ENCODE data around the gene CAMK2N1.
"Not testable (repeated sequence)": the region's sequence is repeated elsewhere in the genome, so short reads cannot be mapped to it uniquely, and the experiment has no call there.

Gene CAMK2N1

GRCh38 chr1:20485527-20486456 is at the start of gene CAMK2N1:
CAMK2N1 (minus strand) TSS chr1:20486210; CDS start chr1:20485379, 831 bp downstream.
- no peak for DNase-seq

DNA sequence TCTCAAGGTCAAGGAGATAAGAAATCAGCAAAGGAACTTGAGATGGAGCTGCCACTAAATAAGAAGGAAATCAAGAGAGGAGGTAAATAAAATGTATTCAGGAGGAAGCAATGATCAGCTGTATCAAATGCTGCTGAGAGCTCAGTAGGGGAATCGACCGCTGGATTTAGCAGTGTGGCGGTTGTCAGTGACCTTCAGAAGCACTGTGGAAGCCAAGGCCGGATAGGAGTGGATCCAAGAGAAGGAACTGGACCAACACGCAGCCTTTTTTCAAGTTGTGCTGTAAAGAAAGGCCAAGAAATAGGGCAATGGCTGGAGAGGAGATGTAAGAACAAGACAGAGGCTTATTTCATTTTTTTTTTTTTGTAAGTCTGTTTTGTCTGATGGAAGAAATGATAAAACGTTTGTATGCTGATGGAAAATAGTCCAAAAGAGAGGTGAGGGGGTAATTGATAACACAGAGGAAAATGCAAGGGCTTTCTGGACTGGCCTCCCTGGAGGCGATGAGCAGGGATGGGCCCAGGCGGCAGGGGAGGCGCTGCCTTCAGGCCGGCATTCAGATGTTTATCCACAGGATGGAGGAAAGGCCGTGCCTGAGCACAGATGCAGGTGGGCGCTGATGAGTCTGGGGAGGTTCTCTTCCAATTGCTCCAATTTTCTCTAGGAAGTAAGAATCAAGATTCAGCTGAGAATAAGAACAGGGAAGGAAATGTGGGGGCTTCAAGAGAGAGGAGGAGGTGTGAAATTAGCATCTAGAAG is 48.8 kb upstream of the CAMK2N1 start:
- DNase-seq = no peak

GRCh38 chr1:20533635-20534034 is 47.6 kb upstream of the CAMK2N1 start:
- DNase-seq = no peak

DNA sequence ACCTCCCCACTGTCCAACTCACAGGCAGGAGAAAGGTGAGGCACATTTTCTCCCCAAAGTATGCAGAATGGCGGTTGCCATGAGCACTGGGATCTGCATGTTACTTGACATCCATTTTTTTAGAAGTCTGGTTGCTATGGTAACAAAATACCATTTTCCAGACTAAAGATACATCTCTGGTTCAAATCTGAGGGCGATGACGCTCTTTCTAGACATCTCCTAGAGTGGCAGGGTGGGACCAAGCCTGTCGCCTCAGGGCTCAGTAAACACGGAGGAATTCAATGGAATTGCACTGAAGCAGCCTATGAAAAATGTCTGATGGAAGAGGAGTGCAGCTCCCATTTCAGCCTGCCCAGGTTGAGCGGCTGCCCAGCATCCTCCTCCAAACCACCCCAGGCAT is 44.9 kb upstream of the CAMK2N1 start:
- no peak for DNase-seq

- no peak for DNase-seq
These were observed 44.3 kb upstream of the CAMK2N1 start for GRCh38 chr1:20530306-20530705.

GRCh38 chr1:20528221-20528620 is 42.2 kb upstream of the CAMK2N1 start:
- no peak for DNase-seq

- no peak for DNase-seq
These were observed 40.3 kb upstream of the CAMK2N1 start for GRCh38 chr1:20526267-20526666.

DNA sequence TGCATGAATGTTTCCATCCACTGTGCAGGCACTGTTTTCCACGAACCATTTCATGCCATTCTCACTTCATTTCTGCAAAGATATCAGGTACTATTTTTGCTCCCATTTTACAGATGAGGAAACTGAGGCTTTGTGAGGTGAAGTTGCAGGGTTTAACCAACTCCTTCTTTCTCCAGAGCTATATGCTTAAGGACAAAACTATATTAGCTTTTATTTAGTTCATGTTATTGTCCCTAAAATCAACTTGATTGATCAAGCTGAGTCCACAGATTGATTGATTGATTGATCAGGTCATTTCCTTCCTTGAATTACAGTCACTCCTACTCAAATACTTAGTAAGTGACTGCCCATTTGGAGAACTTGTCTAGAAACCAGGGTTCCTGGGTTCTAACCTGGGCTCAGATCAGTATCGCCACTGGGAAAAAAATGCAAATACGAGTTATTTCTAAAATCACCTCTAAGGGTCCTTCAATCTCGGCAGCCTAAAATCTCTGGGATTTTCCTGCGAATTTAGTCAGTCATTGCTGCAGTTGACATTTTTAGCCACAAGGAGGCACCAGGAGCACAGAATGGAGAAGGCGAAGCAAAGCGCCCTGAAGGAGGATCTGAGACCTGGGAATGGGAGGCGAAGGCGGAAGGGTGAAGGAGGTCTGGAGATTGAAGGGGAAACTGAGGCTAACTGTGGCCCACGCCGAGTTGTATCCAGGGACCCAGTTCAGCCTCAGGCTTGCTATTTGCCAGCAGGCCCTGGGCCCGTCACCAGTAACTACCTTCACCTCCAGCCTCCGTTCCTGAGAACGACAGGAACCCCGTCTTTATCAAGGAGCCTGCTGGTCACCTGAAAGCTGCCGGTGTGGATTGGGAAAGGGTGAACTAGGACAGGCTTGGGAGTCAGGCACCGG is 36.2 kb upstream of the CAMK2N1 start:
- DNase-seq = no peak

- not testable (repeated sequence) for DNase-seq
These were observed 33.7 kb upstream of the CAMK2N1 start for GRCh38 chr1:20519609-20520262.

GRCh38 chr1:20511518-20512428 is 25.8 kb upstream of the CAMK2N1 start:
- no peak for DNase-seq

DNA sequence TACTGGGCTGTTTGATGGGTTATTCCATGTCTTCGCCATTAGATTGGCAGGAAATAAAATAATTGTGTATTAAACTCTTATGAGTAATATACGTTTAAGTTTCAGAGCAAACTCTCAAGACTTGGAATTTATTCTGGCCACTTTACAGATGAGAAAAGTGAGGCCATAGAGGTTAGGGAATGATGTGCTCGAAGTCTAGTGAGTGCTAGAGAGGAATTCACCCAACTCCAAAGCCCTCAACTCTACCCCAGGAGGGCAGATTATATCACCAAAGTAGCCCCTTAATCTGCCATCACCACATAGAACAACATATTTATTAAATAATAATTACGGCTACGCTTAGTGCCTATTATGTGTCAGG is 22.4 kb upstream of the CAMK2N1 start:
- no peak for DNase-seq

DNA sequence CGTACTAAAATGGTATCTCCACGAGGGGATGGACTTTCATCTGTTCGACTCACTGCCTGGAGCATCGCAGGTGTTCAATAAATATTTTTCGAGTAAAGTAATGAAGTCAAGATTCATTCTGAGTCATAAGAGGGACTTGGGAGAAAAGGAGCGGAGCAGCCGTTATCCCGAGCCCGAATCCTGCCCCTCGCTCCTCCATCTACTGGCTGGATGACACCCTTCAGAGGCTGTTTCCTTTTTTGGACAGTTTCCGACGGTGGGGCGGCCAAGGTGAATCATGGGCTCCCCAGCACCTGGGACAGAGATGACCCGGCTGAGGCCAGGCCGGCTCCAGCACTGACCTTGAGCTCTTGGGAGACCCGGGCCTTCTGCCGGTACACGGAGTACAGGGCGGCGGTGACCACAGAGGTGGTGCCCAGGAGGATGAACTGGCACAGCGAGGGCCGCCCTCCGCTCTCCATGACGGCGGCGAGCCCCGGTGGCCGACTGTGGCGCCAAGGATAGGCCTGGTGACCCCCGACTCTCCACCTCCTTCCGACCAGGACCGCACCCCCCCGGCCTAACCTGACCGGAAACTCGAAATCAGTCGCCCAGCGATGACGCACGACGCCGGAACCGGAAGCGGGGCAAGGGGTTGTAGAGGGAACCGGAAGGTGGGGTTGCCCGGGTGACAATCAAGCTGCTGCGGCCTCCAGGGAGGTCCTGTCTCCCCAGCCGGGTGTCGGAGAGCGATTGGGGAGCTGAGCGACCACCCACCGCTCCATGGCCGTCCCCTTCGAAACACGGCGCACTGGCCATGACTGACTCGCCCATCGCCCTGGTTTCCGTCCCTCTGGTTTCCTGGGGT is 21.8 kb upstream of the CAMK2N1 start, which contains the start of gene MUL1:
TSS of gene MUL1 (minus strand) at position 588 of the 847 bp plus-strand sequence. CDS start at position 461, 127 bp downstream.
- peak; percentile 46 for DNase-seq

DNA sequence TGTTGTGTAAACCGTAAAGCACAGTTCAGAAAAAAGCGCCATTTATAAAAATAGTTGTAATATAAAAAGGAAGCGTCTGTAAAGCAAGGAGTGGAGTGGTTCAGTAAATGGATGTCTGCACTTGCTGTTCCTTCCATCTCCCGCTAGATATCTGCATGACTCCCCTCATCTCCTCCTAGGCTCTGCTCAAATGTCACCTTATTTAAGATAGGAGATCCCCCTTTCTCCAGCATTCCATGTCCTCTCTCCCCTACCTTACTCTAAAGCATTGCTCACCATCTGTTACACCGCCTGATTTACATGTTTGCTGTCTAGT is 21.2 kb upstream of the CAMK2N1 start:
- no peak for DNase-seq

GRCh38 chr1:20505488-20505887 is 19.5 kb upstream of the CAMK2N1 start:
- DNase-seq = no peak

DNA sequence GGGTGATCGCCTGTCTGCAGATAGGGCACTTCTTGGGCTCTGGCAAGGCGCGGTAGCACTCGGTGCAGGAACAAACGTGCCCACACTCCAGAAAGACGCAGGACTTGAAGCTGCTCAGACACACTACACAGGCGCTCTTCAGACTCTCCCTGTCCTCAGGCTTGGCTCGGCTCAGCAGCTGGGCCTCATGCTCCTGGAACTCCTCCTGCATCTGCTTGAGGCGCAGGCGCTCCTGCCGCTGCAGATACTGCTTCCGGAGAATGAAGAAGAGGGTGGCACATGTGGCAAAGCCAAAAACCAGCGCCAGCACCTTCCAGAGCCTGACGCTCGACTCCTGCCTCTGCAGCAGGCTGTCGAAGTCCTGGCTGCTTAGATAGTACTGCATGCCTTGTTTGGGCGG is 14.7 kb upstream of the CAMK2N1 start:
- DNase-seq = no peak

GRCh38 chr1:20499718-20500117 is 13.7 kb upstream of the CAMK2N1 start:
- DNase-seq = no peak

DNA sequence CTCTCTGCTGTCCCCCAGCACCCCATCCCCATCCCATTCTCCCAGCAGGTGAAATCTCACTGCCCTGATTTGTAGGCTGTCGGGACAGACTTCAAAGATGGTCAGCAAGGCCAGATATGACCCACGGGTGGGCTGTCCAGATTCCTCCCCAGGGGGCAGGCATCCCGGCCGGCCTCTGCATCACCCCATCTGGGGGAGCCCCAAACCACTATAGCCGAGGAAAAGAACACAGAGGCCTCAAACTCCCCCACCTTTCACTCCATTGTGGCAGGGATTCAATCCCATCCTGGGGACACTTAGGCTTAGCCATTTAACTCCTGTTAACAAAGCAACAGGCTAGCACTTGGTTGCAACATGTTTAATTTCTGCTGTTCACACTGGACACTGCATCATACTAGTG is 13.1 kb upstream of the CAMK2N1 start:
- no peak for DNase-seq

DNA sequence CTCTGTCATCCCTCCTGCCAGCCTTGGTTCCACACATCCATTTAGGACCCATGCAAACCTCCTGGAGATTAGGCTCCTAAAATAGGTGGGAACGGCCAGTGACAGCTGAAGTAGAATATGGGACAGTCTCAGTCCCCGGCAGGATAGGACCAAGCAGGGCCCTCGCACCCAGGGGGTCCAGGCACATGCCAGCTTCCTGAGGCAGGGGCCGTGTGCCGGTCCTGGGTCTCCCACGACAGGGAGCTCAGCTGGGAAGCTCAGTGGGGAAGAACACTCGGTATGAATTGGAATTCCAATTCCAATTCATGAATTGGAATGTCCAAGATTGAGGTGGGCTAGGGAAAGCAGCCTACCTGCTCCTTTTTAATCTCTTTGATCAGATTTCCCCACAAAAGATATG is 12.1 kb upstream of the CAMK2N1 start:
- DNase-seq = no peak

DNA sequence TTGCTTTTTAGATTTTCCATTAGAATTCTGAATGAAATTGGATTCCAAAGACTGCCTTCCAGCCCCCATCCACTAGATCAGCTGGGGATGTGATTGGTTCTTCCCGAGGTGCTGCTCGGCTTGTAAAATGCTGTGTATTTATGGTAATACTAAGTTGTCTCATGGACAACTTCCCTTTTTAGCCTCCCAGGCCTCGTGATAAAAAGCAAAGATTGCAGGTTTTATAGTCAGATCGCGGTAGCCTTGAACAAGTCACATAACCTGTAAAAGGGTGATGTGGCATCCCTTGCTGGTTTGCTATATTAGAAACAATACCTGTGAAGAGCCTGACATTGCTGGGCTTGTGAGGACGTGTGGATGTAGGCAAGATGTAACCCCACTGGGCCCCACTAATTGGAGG is 11.5 kb upstream of the CAMK2N1 start:
- DNase-seq = no peak

GRCh38 chr1:20496725-20497383 is 10.8 kb upstream of the CAMK2N1 start:
- DNase-seq = not testable (repeated sequence)

All from NCI-H1436 treated with DMSO at 0.1 percent for 48 hours (cell line).